Non-pigmented ciliary epithelial cell (primary cell): Measurements from ENCODE around the gene GALNS.

Experiments used
- DNase-seq: peaks from one replicate; pipeline ENCODE4 v3.0.0-alpha.2; 2010; ENCODE audit warnings: low read depth

Gene GALNS

DNA sequence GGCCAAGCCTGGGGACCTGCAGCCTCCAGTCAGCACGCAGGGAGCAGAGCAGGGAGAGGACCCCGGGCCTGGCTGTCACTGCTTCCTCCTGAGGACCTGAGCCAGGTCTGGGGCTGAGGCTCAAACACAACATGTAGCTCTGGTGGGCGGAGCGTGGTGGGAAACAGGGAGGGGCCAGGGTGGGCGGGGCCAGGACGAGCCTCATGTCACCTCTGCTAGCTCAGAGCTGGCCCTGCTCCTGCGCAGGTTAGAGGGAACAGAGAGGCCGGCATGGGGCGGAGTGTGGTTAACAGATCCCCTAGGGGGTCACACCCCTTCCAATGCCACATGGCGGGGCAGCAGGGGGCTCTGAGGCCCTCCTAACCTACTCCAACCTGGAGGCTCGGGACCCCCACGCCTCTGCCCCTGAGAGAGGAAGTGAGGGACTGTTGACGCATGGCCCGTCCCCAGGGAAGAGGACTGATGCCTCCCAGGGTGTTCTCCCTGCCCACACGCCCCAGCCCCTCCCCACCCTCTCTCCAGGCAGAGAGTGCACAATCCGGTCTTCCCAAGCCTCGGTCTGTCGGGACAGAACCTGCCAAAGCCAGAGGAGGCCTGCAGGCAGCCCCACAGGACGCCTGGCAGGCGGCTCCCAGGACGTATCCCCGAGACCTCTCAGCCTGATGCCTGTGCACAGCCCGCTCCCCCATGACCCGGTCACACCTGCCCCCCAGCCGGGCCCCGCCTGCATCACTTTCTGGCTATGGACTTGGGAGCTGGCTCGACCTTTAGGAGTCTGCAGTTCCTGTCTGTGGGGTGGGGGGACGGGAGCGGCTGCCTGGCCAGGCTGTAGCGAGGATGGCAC is 86.9 kb downstream of the GALNS start:
- no peak for DNase-seq

GRCh38 chr16:88768071-88768783 is 88.5 kb downstream of the GALNS start:
- DNase-seq, result no peak

DNA sequence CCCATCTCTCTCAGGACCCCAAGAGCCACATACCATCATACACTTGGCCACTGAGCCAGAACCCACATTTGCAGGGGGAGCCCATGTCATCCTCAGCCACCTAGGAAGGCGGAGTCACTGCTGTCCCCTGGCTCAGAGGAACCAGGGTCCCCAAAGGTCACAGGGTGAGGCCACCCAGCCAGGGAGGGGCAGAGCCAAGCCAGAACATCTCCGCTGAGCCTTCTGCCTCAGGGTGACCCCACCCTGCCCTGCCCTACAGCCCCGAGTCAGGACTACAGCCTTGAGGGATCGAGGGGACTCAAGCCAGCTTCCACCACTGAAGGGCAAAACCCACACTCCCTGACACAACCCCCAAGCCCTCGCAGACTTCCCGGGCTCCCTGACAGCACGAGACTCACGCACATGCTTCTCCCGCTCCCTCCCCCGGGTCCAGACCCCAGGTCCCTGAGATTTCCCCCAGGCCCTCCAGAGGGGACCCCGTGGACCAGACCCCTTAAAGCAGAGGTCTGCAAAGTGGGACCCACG is 89.1 kb downstream of the GALNS start:
- DNase-seq, result no peak

GRCh38 chr16:88766975-88767374 is 89.8 kb downstream of the GALNS start:
- DNase-seq, result no peak

- DNase-seq, result no peak
Observed at GRCh38 chr16:88764913-88765349, 91.8 kb downstream of the GALNS start.

DNA sequence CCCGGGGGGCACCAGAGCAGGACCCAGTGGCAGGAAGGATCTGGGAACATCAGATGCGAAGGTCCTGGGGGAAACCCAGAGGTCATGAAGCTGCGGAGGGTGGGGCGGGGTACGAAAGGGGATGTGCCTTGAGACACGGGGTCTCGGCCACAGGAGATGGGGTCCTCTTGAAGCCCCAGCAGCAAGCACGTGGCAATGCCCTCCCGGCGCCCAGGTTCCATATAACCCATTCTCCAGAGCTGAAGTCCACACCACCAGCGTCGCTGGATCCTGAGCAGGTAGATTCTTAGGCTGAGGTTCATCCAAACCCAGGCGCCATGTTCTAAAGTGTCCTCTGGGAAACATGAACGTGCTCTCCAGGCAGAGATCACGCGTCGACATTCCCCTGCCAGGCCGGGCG is 92.7 kb downstream of the GALNS start:
- no peak for DNase-seq
